ENCODE results near the gene ZMYND15. TPM values are rescaled to one million over a fixed set of nuclear protein-coding genes. Genes with fewer than 3 reads are reported as not detected.

Gene ZMYND15
- total RNA-seq, 2 donors from 2014 or later = 0.31 TPM; not detected in 1

GRCh38 chr17:4738136-4739121, 1.2 kb upstream of the ZMYND15 start:
- H3K27me3 ChIP-seq = no peaks in the 10 kb centered on the region
- H3K9me3 ChIP-seq = no peaks in the 10 kb centered on the region
- H3K4me1 ChIP-seq = peaks cover 0 to 15% of the 10 kb centered on the region in 2 donors
- TF ChIP-seq CTCF (IDR thresholded peaks at IDR 0.05) = no peak
- peak overlapping the region; percentile 66 to 79 for H3K4me3 ChIP-seq
- peak overlapping the region in 1 of 2 donors; percentile 74 for H3K27ac ChIP-seq
- no peak for DNase-seq (ENCODE audit: low spot score)
- no peaks in the 10 kb centered on the region for H3K36me3 ChIP-seq

DNA sequence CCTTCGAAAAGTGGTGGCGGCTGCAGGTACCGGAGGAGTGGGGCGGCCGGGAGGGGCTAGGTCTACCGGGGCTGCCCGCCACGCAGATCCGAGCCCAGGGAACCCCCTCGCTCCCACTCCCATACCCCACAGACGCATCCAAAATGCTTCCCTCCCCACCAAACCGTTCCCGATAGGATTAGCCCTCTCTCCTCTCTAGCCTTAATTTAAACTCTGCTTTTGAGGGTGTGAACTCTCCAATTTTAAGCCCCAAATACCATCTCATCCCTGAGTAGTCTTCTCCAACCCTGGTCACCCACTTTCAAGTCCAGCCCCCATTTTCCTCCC, 355 bp downstream of the ZMYND15 start:
- no peaks in the 10 kb centered on the region for H3K9me3 ChIP-seq
- H3K27ac ChIP-seq = peak overlapping the region in 1 of 2 donors; percentile 74
- peaks cover 0 to 4% of the 10 kb centered on the region in 2 donors for H3K27me3 ChIP-seq
- H3K4me3 ChIP-seq = peak overlapping the region; percentile 66 to 79
- no peak for DNase-seq (ENCODE audit: low spot score)
- no peak for TF ChIP-seq CTCF (IDR thresholded peaks at IDR 0.05)
- peaks cover 0 to 16% of the 10 kb centered on the region in 2 donors for H3K4me1 ChIP-seq
- H3K36me3 ChIP-seq = no peaks in the 10 kb centered on the region

DNA sequence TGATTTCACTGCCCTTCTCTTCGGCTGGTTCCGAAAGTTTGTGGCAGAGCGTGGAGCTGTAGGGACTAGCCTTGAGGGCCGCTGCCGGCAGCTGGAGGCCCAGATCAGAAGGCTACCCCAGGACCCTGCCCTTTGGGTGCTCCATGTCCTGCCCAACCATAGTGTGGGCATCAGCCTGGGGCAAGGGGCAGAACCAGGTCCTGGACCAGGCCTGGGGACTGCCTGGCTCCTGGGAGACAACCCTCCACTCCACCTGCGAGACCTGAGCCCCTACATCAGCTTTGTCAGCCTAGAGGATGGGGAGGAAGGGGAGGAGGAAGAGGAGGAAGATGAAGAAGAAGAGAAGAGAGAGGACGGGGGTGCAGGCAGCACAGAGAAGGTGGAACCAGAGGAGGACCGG, 951 bp downstream of the ZMYND15 start:
- Histone ChIP-seq H3K36me3 (no peaks in the 10 kb centered on the region), H3K4me1 (peaks cover 0 to 22% of the 10 kb centered on the region in 2 donors), H3K4me3 (no peak overlapping the region), H3K27me3 (peaks cover under 1 to 10% of the 10 kb centered on the region in 2 donors), H3K27ac (no peak overlapping the region), H3K9me3 (no peaks in the 10 kb centered on the region)
- no peak for TF ChIP-seq CTCF (IDR thresholded peaks at IDR 0.05)
- no peak for DNase-seq (ENCODE audit: low spot score)

GRCh38 chr17:4741544-4741943, 1.9 kb downstream of the ZMYND15 start:
- peaks cover 5 to 14% of the 10 kb centered on the region in 2 donors for H3K27me3 ChIP-seq
- no peak for DNase-seq (ENCODE audit: low spot score)
- TF ChIP-seq CTCF (IDR thresholded peaks at IDR 0.05) = no peak
- no peaks in the 10 kb centered on the region for H3K9me3 ChIP-seq
- H3K4me3 ChIP-seq = no peak overlapping the region
- no peaks in the 10 kb centered on the region for H3K36me3 ChIP-seq
- H3K27ac ChIP-seq = no peak overlapping the region
- H3K4me1 ChIP-seq = peaks cover 0 to 25% of the 10 kb centered on the region in 2 donors

GRCh38 chr17:4742133-4742532, 2.5 kb downstream of the ZMYND15 start:
- Histone ChIP-seq H3K4me3 (no peak overlapping the region), H3K27ac (no peak overlapping the region), H3K27me3 (peaks cover 5 to 14% of the 10 kb centered on the region in 2 donors), H3K36me3 (no peaks in the 10 kb centered on the region), H3K4me1 (peaks cover 0 to 25% of the 10 kb centered on the region in 2 donors), H3K9me3 (no peaks in the 10 kb centered on the region)
- TF ChIP-seq CTCF (IDR thresholded peaks at IDR 0.05) = no peak
- no peak for DNase-seq (ENCODE audit: low spot score)

All from right atrium auricular region (tissue), 2 donors.